HL-60 (cell line): ENCODE measurements around the gene ZNF548.

Experiments used
- DNase-seq, 2 experiments: peaks; one replicate each; pipeline ENCODE4 v3.0.0-alpha.2; 2010 to 2020; ENCODE audit warnings: low read depth in 1 of 2, low spot score in 1 of 2
- H3K27ac ChIP-seq: fragments of 250-450 bp; sonication (Bioruptor Pico); replicated peaks from 2 replicates; pipeline ENCODE4 v1.5.1; 2020; ENCODE audit warnings: mild to moderate bottlenecking, moderate library complexity
- H3K27me3 ChIP-seq: fragments of 250-450 bp; sonication (Bioruptor Pico); 2 replicates; pipeline ENCODE4 v1.5.1; 2021; ENCODE audit warnings: mild to moderate bottlenecking, moderate library complexity; ENCODE audit not compliant: insufficient read depth, poor library complexity, severe bottlenecking
- H3K4me3 ChIP-seq: replicated peaks from 2 replicates; pipeline ENCODE4 v1.5.1; 2011; ENCODE audit warnings: mild to moderate bottlenecking, control low read depth, low read length; ENCODE audit not compliant: insufficient read depth
- GABPA ChIP-seq: IDR thresholded peaks from 2 replicates; pipeline ENCODE4 v1.6.1; 2012; ENCODE audit warnings: low read depth
- POLR2AphosphoS5 ChIP-seq: IDR thresholded peaks from 2 replicates; pipeline ENCODE4 v1.6.1; 2012; ENCODE audit warnings: low read depth
- SPI1 ChIP-seq: IDR thresholded peaks from 2 replicates; pipeline ENCODE4 v1.6.1; 2012; ENCODE audit warnings: low read depth, mild to moderate bottlenecking, borderline replicate concordance
- TF ChIP-seq, protein P1 (sequence below): IDR thresholded peaks from 2 replicates; pipeline ENCODE4 v1.6.1; 2012; ENCODE audit warnings: low read depth; ENCODE audit not compliant: insufficient replicate concordance
- TF ChIP-seq, protein P2 (sequence below): IDR thresholded peaks from one replicate; pipeline ENCODE4 v1.5.1; 2011; ENCODE audit warnings: low read length, control low read depth, inconsistent platforms; ENCODE audit not compliant: insufficient read depth

Gene ZNF548

DNA sequence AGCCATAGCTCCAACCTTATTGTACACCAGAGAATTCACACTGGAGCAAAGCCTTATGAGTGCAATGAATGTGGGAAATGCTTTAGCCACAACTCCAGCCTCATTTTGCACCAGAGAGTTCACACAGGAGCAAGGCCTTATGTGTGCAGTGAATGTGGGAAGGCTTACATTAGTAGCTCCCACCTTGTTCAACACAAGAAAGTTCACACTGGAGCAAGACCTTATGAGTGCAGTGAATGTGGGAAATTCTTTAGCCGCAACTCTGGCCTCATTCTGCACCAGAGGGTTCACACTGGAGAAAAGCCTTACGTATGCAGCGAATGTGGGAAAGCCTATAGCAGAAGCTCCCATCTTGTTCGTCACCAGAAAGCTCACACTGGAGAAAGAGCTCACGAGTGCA is 32.2 kb upstream of the ZNF548 start:
- TF ChIP-seq, protein P1, sequence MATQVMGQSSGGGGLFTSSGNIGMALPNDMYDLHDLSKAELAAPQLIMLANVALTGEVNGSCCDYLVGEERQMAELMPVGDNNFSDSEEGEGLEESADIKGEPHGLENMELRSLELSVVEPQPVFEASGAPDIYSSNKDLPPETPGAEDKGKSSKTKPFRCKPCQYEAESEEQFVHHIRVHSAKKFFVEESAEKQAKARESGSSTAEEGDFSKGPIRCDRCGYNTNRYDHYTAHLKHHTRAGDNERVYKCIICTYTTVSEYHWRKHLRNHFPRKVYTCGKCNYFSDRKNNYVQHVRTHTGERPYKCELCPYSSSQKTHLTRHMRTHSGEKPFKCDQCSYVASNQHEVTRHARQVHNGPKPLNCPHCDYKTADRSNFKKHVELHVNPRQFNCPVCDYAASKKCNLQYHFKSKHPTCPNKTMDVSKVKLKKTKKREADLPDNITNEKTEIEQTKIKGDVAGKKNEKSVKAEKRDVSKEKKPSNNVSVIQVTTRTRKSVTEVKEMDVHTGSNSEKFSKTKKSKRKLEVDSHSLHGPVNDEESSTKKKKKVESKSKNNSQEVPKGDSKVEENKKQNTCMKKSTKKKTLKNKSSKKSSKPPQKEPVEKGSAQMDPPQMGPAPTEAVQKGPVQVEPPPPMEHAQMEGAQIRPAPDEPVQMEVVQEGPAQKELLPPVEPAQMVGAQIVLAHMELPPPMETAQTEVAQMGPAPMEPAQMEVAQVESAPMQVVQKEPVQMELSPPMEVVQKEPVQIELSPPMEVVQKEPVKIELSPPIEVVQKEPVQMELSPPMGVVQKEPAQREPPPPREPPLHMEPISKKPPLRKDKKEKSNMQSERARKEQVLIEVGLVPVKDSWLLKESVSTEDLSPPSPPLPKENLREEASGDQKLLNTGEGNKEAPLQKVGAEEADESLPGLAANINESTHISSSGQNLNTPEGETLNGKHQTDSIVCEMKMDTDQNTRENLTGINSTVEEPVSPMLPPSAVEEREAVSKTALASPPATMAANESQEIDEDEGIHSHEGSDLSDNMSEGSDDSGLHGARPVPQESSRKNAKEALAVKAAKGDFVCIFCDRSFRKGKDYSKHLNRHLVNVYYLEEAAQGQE = no peak
- TF ChIP-seq GABPA (no peak), POLR2AphosphoS5 (no peak), SPI1 (no peak)
- TF ChIP-seq, protein P2, sequence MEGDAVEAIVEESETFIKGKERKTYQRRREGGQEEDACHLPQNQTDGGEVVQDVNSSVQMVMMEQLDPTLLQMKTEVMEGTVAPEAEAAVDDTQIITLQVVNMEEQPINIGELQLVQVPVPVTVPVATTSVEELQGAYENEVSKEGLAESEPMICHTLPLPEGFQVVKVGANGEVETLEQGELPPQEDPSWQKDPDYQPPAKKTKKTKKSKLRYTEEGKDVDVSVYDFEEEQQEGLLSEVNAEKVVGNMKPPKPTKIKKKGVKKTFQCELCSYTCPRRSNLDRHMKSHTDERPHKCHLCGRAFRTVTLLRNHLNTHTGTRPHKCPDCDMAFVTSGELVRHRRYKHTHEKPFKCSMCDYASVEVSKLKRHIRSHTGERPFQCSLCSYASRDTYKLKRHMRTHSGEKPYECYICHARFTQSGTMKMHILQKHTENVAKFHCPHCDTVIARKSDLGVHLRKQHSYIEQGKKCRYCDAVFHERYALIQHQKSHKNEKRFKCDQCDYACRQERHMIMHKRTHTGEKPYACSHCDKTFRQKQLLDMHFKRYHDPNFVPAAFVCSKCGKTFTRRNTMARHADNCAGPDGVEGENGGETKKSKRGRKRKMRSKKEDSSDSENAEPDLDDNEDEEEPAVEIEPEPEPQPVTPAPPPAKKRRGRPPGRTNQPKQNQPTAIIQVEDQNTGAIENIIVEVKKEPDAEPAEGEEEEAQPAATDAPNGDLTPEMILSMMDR = no peak
- H3K4me3 ChIP-seq = no peak overlapping the region
- H3K27ac ChIP-seq = no peak overlapping the region
- H3K27me3 ChIP-seq = no peaks in the 10 kb centered on the region
- DNase-seq = no peak

- H3K27ac ChIP-seq = no peak overlapping the region
- TF ChIP-seq, protein P2 = no peak
- TF ChIP-seq, protein P1 = no peak
- no peak for TF ChIP-seq GABPA
- no peak for TF ChIP-seq SPI1
- no peak for TF ChIP-seq POLR2AphosphoS5
- H3K27me3 ChIP-seq = no peaks in the 10 kb centered on the region
- DNase-seq = no peak
- no peak overlapping the region for H3K4me3 ChIP-seq
These were observed 30.4 kb upstream of the ZNF548 start for GRCh38 chr19:57359300-57359699.

- no peak for DNase-seq
- peak overlapping the region; percentile 80 for H3K27ac ChIP-seq
- H3K4me3 ChIP-seq = no peak overlapping the region; the same call in 1 of the 2 replicates
- TF ChIP-seq SPI1 (no peak), GABPA (no peak), POLR2AphosphoS5 (no peak)
- TF ChIP-seq, protein P1 = no peak
- TF ChIP-seq, protein P2 = no peak
- no peaks in the 10 kb centered on the region for H3K27me3 ChIP-seq
These were observed 27.2 kb upstream of the ZNF548 start for GRCh38 chr19:57362419-57362818.
